Activated CD4-positive, CD25-positive, alpha-beta regulatory T cell (primary cell): ENCODE data around the gene DESI1.
"Not testable (repeated sequence)": the region's sequence is repeated elsewhere in the genome, so short reads cannot be mapped to it uniquely, and the experiment has no call there.

ENCODE experiments used
- DNase-seq, 4 experiments: peaks; one replicate each; lab custom pipeline; 2025; lab: John Stamatoyannopoulos, UW

Gene DESI1

DNA sequence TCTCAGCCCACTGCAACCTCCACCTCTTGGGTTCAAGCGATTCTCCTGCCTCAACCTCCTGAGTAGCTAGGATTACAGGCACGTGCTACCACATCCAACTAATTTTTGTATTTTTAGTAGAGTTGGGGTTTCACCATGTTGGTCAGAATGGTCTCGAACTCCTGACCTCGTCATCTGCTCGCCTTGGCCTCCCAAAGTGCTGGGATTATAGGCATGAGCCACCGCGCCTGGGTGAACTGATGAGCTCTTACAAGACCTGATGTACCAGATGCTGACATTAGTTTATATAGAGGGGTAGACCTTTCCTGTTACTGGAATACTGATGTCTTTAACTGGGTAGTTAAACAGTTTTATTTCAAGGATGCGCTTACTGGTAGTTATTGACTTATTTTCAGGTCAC, 13.8 kb upstream of the DESI1 start:
- not testable (repeated sequence) for DNase-seq

DNA sequence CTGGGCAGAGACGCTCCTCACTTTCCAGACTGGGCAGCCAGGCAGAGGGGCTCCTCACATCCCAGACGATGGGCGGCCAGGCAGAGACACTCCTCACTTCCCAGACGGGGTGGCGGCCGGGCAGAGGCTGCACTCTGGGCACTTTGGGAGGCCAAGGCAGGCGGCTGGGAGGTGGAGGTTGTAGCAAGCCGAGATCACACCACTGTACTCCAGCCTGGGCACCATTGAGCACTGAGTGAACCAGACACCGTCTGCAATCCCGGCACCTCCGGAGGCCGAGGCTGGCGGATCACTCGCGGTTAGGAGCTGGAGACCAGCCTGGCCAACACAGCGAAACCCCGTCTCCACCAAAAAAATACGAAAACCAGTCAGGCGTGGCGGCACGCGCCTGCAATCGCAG, 10.8 kb upstream of the DESI1 start:
- not testable (repeated sequence) for DNase-seq

DNA sequence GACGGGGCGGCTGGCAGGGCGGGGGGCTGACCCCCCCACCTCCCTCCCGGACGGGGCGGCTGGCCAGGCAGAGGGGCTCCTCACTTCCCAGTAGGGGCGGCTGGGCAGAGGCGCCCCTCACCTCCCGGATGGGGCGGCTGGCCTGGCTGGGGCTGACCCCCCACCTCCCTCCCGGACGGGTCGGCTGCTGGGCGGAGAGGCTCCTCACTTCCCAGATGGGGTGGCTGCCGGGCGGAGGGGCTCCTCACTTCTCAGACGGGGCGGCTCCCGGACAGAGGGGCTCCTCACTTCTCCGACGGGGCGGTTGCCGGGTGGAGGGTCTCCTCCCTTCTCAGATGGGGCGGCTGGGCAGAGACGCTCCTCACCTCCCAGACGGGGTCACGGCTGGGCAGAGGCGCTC, 10.3 kb upstream of the DESI1 start:
- DNase-seq: not testable (repeated sequence)

DNA sequence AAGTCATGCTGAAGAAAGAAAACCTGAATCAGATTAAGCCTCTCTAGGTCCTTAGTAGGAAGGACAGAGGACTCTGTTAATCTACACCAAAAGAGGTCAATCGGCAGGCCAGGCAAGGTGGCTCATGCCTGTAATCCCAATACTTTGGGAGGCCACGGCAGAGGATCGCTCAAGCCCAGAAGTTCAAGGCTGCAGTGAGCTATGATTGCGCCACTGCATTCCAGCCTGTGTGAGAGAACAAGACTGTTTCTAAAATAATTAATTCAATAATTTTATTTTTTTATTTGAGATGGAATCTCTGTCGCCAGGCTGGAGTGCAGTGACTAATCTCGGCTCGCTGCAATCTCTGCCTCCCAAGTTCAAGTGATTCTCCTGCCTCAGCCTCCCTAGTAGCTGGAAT, 4.7 kb upstream of the DESI1 start:
- no peak for DNase-seq

DNA sequence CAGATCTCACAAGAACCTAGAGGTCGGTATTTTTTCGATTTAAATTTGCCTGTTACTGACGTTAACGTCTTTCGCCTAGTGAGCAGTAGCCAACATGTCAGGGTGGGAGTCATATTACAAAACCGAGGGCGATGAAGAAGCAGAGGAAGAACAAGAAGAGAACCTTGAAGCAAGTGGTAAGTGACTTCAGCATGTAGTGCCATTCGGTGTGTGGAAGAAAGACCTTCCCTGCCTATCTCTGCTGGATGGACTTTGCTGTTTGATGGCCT, 1.0 kb upstream of the DESI1 start:
- DNase-seq: no peak

DNA sequence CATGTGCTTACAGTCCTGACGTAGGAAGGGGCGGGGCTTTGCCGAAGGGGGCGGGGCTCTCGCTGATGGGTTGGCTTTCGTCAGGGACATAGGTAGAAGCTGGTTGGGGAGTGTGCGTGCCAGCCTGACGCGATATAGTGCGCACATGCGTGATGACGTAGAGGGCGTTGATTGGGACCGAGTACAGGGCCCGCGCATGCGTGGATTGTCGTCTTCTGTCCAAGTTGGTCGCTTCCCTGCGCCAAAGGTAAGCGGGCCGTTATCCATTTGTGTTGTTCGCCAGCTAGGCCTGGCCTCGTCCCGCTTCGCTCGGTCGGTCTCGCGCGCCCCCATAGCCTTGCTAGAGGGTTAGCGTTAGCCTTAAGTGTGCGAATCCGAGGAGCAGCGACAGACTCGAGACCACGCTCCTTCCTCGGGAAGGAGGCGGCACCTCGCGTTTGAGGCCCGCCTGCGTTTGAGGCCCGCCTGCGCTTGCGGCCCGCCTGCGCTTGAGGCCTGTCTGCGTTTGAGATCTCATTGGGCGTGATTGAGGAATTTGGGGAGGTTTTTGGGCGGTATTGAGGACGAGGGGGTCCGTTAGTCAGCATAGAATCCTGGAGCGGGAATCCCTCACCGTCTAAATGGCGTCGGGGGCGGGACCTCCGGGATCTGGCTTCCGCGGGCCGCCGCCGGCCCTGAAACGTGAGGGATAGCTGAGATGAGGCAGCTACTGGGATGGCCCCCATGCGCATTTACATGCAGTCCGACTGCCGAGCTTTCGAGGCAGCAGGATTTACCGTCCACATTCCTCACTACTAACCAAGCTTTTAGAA, 462 bp upstream of the DESI1 start, which contains the start of gene XRCC6:
TSS of gene XRCC6 (plus strand) at position 197 of the 812 bp plus-strand sequence. CDS start 710 bp downstream, outside the sequence.
- DNase-seq: peak; percentile 98 to 100 (median 100)

DNA sequence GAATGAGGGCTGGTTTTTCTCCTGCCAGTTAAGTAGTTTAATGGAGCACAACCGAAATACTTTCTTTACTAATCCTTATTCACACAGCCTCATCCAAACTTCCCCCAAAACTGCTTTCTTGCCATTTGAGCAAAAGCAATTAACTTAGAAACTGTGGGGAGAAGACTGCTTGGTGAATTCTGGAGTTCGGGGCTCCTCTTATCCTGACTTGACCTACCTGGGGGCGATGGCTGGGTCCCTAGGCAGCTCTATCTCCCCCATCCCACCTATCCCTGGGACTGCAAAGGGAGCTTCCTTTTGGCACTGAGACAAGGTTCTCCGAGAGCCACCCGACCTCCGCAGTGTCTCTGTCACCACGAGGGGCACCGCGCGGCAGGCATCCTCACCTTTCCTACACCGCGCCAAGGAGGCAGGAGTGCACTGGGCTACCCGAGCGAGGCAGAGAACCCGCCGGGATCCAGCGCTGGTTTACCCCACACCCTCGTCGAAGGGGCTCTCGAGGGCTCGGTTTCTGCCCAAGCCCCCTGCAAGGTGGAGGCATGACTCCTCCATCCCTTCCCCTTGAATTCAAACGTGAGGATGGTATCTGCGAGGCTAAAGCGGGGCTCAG, 759 bp downstream of the DESI1 start:
- DNase-seq: peak in 1 of 4 experiments; percentile 41

DNA sequence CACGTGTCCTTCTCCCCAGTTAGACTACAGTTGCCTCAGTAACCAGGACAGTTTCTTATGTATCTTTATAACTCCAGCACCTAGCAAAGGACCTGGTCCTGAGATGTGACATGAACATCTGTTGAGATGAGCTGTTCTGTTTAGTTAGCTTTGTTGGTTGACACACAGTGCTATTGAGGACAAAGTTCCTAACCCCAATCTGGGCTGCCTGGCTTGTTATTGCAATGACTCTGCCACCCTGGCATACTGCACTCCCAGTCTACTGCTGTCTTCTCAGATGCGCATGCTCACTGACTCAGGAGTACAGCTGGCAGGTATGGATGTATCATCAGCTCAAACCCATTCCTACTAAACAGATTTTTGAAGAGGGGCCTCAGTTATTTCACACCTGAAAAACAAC, 7.4 kb downstream of the DESI1 start:
- no peak for DNase-seq

DNA sequence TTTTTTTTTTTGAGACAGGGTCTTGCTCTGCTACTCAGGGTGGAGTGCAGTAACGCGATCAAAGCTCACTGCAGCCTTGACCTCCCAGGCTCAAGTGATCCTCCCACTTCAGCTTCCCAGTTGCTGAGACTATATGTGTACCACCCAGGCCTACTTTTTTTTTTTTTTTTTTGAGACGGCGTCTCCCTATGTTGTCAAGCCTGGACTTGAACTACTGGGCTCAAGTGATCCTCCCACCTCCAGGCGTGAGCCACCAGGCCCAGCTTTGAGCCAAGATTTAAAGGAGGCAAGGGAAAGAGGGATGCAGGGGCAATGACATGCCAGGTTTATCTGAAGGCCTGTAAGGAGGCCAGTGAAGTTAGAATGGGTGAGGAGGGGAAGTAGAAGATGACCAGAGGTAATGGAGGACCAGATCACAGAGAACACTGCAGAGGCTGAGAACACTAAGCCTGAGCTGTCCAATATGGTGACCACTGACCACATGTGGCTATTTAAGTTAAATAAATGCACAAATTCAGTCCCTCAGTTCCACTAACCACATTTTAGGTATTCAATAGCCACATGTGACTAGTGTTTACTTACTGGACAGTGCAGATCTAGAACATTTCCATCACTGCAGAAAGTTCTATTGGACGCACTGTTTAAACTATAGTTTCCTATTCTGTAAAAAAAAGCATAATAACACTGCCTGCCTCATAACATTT, 8.1 kb downstream of the DESI1 start:
- no peak for DNase-seq

DNA sequence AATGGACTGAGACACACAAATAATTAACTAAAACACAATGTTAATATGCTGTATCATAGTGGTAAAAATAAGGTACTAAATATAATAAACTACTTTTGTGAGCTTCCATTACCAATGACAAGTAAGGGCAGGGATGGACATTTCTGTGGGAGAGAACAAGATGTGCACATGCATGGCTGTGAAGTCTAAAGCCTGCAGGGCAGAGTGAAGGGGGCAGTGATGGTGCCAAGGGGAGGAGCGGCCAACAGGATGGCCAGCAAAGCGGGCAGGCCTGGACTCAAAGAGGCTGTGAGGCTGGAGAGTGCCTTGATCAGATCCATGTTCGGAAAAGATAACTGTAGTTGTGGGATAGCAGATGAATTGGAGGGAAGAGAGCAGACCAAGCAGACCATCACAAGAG, 12.5 kb downstream of the DESI1 start:
- DNase-seq: no peak

DNA sequence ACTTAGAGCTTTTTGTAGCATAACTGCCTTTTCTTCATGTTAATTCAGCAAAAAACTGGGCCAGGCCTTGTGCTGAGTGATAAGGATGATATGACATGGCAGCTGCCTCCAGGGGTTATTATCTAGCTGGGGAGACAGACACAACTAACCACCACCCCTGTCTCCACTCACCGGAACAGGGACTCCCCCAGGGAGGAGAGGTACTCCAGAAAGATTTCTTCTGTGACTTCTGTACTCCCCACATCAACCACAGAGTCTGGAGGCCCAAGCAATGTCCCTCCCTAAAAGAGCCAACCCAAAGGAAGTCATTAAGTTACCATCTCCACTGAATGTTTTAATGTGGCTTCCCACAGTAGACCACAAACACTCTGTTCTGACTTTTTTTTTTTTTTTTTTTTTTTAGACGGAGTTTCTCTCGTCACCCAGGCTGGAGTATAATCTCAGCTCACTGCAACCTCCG, 16.9 kb downstream of the DESI1 start:
- DNase-seq: no peak

DNA sequence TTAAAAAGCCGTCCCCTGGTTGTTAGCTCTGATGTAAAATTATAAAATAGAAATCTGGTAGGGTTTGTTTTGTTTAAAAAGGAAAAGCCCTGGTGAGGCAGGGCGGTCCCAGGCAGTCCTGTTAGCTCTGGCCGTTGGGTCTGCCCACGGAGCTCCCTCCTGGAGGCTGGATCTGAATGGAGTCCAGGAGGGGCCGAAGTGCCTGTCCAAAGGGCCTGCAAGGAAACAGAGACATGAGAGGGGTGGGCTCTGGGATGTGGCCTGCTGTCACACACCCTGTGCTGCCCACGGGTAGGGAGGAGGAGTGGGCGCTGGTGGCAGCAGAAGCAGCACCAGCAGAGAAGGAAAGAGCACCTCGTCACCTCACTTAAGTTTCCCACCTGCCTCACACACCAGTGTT, 19.9 kb downstream of the DESI1 start:
- no peak for DNase-seq

DNA sequence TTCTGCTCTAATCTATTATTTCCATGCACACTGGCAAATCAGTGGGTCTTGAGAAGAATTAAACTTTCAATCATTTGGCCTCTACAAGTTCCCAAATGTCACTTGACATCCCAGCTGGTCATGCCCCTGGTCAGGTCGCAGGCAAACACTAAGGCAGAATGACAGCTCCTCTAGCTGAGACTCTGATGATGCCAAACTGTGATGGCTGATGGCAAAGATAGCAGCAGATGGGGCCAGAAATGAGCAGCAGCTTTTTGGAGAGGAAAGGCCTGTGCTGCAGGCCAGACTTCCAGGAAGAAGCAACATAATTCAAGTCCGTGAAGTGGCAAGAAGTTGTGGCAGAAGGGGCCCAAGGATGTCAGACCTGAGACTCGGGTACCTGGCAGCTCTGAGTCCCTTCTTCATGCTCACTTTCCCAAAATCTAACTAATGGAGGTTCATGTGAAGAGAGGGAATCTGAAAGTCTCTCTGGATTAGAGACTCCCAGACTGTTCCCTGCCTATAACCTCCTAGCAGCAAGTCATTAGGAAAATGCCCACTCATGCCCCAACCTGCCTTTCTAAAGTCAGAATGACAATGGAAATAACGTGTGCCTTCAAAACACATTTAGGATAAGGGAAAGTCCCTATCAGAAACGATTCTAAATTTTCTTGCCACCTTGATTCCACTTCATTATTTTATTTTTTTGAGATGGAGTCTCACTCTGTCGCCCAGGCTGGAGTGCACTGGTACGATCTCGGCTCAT, 21.8 kb downstream of the DESI1 start:
- DNase-seq: no peak

DNA sequence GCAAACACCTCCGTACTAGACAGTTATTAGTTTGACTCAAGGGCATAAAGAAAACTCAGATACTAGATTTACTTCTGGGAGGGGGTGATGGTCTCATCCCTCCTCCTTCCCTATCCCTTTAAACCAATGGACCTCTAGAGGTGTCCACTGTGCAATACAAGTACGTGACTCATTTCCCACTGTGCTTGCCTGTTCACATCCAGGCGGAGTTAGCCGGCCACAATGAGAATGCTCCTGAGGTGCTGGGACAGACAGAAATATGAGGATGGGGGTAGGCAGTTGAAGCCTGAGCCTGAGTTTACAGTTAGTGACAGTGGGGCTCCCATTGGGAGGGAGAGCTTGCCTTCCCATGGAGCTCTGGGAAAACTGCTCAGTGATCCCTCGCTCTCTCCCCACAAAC, 22.8 kb downstream of the DESI1 start:
- DNase-seq: no peak

DNA sequence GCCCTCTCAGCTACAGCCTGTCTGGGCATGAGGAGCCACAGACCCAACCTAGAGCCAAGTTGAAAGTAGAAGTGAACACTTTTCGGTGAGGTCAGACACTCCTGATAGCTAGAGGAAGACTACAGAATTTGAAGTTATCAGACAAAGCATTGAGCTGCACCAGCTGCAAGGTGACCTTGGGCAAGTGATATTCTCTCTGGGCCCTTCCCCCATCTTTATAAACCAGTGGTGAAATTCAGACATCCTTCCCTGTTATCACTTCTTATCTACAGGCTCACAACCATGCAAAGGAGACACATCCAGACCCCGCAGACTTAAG, 23.2 kb downstream of the DESI1 start:
- no peak for DNase-seq

DNA sequence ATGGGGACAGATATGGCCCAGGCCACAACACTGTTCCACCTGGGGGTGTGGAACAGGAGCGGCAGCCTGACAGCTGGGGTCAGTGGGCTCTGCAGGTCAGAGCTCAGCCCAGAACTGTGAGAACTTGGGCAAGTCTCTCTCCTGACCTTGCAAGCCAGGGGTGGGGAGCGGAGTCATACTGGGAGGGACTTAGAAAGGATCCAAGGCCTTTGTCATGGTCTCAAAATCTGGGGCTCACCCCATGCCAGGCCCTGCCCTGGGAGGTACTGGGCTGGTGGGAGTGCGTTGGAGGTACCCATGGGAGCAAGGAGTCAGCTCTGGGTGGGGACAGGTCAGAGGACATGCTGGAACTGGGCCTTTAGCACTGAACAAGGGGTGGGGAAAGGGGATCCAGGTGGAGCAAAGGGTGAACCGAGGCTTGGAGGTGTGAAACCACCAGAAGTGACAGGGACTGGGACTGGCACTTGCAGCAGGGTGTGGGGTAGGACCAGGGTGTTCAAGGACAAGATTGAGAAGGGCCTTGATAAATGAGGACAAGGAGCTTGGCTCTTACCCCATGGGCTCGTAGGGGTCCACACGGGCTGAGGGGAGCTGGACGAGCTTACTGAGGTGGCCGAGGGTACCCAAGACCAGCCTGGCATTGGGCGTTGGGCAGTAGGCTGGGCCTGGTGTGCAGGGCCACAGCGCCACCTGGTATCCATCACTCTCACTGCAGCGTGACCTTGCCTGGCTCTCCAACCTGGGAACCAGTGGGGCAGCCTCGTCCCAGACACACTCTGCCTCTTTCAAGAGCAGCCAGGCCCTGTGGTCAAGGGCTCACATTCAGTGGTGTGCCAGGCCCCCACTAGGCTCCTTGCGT, 23.8 kb downstream of the DESI1 start:
- no peak for DNase-seq

DNA sequence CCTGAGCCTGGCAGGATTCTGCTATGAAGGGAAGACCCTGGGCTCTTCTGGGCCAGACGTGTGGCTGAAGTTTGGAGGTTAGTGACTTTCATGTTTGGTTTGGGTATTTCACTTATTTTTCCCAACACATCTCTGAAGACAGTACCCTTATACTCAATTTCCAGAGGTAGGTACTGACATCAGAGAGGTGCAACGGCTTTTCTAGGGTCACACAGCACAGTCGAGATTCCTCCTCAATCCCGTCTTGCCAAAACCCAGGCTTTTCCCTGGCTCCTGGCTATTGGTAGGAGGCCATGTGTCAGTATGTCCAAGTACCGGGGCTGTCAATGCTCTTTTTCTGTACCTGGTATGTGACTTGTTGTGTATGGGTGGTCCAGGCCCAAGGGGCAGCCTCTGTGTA, 25.1 kb downstream of the DESI1 start:
- DNase-seq: no peak

DNA sequence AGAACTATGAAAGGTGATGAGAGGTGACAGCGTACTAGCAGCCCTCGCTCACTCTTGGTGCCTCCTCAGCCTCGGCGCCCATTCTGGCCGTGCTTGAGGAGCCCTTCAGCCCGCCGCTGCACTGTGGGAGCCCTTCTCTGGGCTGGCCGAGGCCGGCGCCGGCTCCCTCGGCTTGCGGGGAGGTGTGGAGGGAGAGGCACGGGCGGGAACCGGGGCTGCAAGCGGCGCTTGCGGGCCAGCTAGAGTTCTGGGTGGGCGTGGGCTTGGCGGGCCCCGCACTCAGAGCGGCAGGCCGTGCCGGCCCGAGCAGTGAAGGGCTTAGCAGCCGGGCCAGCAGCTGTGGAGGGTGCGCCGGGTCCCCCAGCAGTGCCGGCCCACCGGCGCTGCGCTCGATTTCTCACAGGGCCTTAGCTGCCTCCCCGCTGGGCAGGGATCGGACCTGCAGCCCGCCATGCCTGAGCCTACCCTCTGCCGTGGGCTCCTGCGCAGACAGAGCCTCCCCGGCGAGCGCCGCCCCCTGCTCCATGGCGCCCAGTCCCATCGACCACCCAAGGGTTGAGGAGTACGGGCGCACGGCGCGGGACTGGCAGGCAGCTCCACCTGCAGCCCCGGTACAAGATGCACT, 27.4 kb downstream of the DESI1 start:
- not testable (repeated sequence) for DNase-seq

DNA sequence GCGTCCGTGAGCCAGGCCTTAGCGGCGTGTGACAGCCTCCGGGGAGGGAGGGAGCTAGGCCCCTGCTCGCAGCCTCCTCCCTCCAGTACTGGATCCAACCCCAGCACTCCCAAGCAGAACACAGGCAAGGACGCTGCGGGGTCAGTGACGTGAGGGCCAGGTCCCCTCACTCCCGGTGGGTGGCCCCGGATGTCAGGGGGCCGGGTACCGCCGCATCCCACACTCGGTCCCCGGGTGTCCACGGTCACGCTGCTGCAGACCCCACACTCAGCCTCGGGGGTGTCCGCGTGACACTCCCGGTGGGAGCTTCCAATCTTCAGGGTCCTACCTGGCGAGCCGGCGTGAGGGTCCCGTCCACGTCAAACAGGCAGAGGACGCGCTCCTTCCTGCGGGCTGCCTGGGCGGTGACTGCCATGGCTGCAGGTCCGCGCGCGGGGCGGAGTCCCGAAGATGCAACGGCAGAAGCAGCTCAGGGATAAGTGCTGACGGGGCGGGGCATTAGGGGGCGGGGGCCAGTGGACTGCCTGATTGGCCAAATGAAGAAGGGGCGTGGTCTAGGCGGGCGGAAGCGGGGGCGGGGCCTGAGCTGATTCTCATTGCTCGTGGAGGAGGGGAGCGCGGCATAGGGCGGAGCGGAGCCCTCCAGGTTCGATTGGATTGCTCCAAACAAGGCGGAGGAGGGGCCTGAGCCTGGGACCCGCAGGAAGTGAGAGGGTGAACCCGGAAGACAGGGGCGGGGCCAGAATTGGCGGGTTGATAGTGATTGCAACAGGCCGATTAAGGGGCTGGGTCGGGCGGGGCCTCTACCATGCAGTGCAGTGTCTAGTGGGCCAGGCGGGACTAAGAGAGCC, 31.2 kb downstream of the DESI1 start, which contains the start of gene PMM1:
TSS of gene PMM1 (minus strand) at position 450 of the 851 bp plus-strand sequence. CDS start at position 415, 35 bp downstream.
- peak; percentile 100 for DNase-seq

DNA sequence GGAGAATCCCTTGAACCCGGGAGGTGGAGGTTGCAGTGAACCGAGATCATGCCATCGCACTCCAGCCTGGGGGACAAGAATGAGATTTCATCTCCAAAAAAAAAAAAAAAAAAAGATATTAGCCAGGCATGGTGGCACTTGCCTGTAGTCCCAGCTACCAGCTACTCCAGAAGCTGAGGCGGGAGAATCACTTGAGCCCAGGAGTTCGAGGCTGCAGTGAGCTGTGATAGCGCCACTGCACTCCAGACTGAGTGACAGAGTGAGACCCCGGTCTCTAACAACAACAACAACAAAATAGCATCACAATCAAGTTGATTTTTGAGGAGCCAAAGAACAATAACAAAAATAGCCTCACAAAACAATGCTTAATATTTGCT, 33.5 kb downstream of the DESI1 start:
- DNase-seq: no peak
